GM20431 (cell line): ENCODE measurements around the gene PTH2.

Experiments
- in situ Hi-C: fragments of 300-500 bp; cut with MseI, MboI; formaldehyde crosslinking; loops from one replicate; pipeline ENCODE4 v1.15.0; 2020; ENCODE audit warnings: low sequenced_read_pairs; ENCODE audit not compliant: unreplicated experiment

PTH2 gene

DNA sequence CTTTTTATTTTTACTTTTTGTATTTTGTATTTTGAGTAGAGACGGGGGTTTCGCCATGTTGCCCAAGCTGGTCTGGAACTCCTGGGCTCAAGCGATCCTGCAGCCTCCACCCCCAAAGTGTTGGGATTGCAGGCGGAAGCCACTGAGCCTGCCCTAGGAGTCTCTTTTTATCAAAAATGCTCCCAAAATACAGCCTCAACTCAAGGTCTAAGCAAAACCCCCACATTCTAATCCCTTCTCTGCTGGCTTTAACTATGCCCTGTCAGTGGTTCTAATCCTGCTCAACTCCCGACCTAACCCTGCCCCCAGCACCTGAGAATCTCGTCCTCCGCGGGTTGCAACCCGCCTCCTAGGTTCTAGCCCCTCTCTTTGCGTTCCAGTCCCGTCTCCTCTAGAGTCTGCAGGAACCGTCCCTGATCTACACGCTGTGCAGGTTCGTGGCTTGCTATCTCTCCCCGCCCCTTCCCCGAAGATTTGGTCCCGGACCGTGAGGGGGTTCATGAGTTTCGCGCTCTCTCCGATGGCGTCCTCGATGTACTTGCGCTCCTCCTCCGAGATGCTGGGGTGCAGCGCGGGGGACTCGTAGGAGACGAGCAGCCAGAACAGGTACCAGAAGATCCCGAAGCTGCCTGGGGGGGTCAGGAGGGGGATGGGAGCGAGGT is 10.1 kb upstream of the PTH2 start:
- in situ Hi-C loops, result no loop called here

DNA sequence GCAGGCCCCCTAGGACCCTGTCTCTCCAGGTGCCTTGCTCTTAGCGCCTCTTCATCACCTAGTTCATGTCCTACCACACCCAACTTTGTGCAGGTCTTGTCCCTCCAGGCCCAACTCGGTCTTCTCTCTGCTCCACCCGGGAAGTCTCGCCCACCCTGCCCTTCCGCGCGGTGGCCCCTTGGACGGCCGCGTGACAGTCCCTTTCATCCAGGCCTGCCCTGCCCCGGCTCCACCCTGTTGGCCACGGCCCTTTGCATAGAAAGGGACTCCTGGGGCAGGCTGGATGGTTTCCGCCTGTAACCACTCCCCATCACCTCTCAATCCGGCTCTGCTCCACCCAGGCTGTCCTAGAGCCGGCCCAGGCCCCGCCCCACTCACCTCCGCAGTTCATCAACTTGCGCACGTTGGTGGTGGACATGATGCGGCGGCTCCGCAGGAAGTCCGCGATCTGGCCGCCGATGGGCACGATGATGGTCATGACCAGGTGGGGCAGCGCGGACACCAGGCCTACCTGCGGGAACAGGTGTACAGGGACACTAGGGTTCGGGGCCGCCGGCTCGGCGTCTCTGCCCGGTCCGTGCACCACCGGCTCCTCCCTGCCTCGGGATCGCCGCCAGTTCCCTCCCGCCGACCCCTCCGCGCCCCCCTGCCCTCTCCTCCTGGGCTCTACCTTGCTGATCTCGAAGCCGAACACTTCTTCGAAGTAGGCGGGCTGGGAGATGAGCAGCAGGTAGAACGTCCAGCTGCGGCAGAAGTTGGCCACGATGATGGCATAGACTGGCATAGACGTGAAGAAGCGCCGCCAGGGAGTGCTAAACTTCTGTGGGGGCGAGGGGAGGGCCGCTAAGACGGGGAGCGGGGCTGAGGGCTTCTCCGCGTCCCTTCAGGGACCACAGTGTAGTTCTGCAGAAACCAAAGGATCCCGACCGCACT is 9.2 kb upstream of the PTH2 start:
- in situ Hi-C loops, result no loop called here

DNA sequence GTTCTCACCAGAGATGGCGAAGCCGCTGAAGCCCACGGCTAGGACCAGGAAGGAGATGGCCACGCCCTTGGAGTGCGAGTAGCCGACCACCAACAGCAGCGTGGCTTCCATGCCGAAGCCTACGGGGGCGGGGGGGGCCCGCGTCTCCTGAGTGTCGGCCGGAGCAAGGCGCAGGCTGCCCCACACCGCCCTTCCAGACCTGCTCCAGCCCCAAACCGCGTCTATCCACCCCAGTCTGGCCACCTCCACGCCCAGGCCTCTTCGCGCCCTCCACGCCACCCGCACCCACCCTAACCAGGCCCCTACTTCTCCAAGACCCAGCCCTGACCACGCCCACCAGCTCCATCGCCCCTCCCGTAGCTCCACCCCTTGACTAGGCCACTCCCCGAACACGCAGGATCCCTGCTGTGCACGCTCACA is 8.1 kb upstream of the PTH2 start:
- in situ Hi-C loops, result no loop called here

DNA sequence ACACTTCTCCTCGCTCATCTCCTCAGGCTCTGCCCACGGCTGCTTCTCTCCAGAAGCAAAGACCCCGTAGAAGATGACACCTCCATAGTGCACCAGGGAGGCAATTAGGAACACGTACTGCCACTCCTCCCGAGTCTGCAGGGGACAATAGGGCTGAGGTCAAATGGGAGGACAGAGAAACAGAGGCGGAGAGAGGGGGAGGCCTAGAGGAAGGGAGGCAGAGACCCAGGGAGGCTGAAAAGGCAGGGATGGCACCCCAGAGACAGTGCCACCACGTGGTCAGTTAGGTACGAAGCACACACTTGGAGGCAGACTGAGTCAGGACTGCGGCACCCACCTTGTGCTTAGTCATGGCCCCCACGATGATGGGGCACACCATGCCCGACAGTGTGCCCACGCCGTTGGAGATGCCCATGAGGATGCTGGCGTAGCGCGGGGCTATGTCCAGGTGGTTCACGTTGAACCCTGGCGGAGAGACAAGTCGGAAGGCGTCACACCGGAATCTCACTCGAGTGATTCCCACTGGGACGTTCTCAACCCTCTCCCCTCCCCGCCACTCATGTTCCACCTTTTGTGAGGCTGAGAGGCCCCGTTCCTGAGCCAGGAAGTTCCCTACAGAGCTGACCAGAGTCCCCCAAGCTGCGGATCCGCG is 7.6 kb upstream of the PTH2 start:
- in situ Hi-C loops, result no loop called here

DNA sequence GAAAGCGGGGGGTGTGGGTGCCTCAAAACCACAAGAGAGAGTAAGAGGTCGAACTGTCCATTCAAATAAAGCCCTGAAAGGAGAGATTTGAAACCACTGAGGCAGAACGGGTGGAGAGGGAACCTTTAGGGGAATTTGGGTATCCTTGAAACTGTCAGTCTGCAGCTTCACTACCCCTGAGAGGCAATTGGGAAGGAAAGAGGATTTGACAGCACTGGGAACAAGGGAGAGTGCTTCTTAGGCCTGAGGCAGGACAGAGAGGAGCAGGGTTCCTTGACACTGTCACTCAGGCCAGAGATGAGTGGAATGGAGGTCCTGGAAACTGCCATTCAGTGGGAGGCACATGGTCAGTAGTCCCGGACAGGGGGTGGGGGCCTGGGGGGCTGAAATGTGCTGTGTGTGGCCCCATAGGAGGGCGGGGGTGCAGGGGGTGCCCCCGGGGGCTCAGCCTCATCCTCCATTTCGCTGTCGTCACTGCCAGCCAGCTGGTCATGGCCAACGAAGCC is 7.0 kb upstream of the PTH2 start:
- in situ Hi-C loops, result no loop called here

DNA sequence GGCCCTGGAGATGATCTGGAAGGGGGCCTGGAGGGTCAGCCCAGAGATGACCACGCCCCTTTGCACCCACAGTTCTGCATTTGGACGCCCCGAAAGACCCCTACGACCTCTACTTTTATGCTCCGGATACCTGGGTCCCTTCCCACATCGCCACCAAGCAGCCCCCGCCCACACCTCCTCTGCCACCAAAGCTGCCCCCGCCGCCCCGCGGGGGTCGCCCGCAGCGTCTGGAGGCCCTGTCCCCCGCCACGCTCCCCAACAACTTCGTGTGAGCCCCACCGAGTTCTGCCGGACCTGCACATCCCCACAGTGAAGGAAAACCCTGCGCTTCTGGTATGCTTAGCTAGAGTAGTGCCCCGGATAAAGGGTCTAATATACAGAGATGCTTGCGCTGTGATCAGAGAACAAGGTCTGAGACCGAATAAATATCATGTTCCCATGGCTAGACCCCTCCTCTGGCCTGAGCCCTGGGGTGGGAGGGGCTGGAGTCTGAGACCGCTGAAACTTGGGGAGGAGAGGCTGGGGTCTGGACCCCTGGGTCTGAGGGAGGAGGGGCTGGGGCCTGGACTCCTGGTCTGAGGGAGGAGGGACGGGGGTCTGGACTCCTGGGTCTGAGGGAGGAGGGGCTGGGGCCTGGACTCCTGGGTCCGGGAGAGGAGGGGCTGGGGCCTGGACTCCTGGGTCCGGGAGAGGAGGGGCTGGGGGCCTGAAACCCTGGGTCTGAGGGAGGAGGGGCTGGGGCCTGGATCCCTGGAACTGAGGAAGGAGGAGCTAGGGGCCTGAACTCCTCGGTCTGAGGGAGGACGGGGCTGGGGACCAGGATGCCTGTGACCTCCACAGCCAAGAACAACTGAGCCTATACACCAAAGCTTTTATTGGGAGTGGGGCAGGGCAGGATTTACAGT is 5.6 kb upstream of the PTH2 start:
- in situ Hi-C loops, result no loop called here

DNA sequence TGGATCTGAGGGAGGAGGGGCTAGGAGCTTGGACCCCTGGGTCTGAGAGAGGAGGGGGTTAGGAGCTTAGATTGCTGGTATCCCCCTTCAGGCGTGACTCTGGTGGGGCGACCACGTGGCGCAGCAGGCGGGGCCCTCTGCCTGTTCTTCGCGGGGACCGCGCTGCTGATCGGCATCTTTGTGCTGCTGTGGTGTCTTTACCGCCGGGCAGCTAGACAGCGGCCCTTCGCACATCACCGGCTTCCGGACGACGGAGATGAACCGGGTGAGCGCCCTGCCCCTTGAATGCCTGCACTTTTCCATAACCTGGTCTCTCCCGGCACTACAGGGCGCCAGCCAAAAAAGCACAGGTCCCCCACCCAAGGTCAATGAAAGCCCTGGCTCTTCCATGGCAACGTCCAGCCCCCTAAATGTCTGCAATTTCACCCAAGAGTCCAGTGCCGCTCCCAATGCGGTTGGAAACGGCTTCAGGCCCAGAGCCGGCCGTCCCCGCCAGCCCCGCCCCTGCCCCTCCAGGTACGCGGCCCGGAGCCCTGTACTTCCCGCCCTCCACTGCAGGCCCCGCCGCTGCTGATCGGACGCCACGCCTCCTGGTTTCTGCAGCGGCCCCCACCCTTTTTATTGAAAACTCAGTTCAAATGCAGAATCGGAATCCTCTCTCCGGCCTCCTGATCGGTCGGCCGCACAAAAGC is 4.8 kb upstream of the PTH2 start:
- in situ Hi-C loops, result no loop called here

DNA sequence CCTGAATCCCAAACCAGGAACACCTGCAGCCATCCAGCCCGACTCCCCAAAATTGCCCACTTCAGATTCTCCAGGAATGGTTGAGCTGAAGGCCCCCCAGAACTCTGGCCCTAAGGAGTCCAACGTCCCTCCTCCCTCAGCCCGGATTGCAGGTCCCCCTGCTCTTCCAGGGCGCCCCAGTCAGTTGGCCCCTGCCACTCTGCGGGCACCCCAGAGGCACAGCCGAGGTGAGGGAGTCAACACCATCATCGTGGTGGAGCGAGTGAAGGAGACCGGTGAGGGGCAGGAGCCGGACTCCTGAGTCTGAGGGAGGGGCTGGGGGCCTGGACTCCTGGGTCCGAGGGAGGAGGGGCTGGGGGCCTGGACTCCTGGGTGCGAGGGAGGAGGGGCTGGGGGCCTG is 4.1 kb upstream of the PTH2 start:
- in situ Hi-C loops, result no loop called here

DNA sequence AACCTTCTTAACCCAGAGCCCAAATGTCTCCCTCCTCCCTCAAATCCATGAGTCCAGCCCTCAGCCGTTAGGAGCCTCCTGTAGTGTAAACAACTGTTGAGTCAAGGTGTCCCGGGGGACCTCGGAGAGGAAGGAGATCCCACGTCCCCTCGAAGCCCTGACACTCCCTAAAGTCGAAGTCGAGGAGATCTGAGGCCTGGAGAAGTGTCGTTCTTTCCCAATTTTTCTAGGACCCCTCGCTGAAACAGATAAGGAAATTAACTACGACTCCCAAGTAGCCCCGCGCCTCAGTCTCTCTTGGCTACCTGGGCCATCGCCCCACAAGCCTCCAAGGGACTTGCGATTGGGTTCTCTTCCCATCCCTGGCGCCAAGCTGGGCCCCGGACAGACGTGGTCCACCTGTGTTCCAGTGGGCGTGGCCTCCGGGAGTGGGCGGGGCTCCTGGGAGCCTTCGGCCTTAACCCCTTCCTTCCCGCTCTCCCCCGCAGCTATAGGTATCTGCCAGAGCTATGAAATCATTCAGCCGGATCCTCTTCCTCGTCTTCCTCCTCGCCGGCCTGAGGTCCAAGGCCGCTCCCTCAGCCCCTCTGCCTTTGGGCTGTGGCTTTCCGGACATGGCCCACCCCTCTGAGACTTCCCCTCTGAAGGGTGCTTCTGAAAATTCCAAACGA is 2.8 kb upstream of the PTH2 start:
- in situ Hi-C loops, result no loop called here

DNA sequence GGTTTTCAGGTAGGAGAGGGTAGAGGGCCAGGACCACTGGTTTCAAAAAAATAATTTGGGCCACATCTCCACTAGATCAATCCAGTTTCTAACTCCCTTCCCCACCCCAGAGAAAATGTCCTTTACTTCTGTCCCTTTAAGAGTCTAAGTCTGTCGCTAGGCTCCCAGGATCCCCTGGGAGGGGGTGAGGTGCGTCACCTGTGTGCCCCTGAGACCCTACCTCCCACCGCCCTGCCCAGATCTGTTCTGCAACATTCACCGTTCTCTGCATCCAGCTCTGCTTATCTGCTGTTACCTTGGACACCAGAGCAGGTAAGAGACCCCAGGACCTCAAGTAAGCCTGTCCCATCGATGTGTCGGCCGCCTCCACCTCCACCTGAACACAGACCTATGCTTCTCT is 1.9 kb upstream of the PTH2 start, which contains the start of gene GFY:
Gene GFY, plus strand, starts transcription at position 211 of the 400 bp plus-strand sequence. CDS start 1,043 bp downstream, outside the sequence.
- in situ Hi-C loops, result no loop called here

DNA sequence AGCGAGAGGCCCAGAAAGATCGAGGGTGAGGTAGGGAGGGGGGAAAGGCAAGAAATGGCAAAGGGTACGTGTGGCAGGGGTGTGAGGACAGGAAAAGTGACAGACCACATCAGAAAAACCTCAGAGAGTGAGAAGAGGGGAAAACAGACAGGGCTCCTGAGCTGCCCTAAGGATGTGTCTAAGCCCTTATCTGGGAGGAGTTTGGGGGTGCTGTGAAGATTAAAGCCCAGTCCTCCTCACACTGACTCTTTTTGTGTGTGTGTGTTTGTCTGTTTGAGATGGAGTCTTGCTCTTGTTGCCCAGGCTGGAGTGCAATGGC is 703 bp upstream of the PTH2 start:
- in situ Hi-C loops, result no loop called here

DNA sequence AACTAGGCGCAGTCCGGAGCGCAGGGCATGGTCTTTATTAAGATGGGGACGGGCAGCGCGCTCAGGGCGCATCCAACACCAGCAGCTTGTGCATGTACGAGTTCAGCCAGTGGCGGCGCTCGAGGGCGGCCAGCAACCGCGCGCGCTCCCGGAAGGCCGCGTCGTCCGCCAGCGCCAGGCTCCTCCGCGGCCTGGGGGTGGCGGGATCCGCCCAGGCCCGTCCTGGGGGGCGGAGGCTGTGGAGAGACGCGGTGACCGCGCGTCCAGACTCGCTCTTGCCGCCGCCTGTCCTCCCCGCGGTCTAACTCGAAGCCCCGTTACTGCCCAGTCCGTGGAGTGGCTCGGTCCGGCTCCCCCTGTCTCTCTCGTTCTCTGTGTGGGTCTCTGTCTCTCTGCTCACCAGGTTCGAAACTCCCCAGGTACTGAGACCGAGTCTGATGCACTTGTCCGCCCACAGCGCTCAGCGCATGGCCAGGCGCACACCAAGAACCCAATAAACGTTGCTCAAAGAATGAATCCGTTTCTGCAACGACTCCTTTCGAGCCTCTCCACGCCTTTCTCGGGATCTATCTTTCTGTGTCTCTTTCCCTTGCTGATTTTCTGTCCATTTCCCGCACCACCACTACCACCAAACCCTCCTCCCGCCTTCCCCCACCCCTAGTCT is 702 bp downstream of the PTH2 start:
- in situ Hi-C loops, result no loop called here

DNA sequence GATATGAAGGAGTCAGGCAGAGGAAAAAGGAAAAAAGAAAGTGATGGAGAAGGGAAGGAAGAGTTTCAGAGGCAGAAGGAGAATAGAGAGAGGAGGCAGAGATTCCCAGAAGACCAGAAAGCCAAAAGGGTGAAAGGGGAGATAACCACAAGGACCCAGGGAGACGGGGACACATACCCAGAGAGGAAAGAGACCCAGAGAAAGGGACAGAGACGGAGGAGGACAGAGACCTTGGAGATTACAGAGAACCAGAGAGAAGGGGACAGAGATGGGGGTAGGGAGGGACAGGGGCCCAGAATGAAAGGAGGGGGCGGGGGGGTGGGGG is 1.4 kb downstream of the PTH2 start:
- in situ Hi-C loops, result no loop called here

DNA sequence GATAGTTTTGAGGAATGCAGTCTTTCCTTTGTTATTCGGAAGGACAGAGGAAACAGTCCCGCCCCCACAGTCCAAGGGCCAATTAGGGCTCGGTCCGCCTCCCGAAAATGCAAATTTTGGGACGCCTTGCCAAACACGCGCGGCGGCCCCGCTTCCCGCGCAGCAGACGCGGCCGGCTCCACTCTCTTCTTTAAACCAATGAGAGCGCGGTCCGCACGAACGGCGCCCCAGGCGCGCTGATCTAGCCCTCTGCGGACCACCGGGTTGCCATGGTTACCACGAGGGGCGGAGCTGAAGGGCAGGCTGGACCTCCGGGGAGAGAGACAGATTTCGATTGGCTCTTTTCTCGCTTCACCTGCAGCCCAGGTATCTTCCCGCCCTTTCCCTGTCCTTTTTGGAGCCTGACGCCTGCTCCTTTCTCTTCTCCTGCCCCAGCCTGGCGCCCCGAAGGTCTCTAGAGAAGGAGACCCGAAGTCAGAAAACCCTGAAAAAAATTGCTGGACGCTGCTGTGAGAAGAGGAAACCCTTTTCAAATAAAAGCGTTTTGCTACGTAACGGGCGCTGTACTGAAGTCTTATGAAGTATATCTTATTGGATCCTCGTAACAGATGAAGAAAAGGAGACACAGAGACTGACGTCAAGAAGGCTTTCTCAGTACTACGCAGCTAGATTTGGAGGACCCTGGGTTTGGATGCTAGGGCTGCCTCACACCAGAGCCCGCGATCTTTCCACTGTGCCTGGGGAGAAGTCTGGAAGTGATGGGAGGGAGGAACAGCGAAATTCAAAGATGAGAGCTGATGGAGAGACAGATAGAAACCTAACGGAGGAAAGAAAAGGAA is 2.0 kb downstream of the PTH2 start:
- in situ Hi-C loops, result no loop called here

DNA sequence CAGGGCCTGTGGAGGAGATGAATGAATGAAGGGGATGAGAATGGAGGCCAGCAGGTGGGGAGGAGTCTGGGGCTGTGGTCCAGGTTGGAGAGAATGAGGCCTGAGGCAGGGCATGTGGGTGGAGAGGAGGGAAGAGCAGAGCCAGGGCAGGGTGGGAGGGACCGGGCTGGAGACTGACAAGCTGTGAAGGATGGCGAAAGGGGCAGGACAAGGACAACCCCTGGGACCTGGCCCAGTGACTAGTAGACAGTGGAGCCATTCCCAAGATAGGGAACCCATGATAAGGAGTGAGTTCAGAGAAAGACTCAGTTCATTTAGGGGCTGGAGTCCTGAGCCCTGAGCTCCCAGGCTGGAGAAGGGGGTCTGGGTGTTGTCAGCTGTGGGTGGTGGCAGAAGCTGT is 3.0 kb downstream of the PTH2 start:
- in situ Hi-C loops, result no loop called here

DNA sequence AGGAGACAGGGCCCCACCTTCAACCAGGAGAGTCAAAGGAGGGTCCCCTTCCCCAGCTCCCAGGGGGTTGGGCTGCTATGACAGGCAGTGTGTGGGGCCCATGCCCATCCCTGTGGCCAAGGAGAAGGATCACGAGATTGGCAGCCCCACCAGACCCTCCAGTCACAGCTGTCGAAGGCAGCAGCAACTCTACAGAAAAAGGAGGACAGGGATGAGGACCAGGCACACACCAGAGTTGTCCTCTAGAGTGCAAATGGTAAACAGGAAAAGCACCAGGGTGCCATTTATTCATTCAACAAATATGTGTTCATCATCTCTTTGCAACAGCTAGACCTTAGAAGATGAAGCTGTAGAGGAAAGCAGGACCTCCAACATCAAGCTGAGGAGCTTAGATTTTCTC is 4.1 kb downstream of the PTH2 start:
- in situ Hi-C loops, result no loop called here

DNA sequence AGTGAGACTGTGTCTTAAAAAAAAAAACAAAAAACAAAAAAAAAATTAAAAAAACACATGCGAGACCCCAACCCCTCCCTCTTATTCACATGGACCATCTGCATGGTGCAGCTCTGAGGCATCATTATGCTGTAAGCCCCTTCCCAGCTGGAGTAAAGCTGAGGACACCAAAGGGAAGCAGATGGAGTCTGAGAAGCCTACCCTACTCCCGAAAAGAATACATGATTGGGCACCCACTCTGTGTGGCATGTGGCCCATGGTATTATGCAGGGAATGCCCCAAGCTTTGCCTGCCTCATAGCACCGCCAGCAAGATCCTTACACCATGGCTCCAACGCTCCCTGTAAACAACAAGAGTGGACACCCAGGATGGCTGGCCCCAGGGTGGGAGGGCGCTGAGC is 4.7 kb downstream of the PTH2 start:
- in situ Hi-C loops, result no loop called here

DNA sequence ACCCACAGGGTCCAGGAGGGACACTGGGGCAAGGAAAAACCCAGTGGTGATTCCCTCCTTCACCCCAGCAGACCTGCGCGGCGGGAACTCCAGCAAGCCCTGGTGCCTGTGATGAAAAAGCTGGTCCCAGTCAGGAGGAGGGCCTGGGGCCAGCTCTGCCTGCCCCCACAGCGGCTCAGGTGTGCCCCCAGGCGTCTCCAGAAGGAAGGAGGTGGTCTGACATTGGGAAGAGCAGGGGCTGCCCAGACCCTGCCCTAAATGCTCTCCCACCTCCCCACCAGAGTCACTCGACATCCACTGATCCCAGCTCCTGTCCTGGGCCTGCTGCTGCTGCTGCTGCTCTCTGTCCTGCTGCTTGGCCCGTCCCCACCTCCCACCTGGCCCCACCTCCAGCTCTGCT is 6.2 kb downstream of the PTH2 start:
- in situ Hi-C loops, result no loop called here
